ENCODE results near the gene PXK. TPM values are rescaled to one million over a fixed set of nuclear protein-coding genes. Genes with fewer than 3 reads are reported as not detected.
"Not testable (repeated sequence)": the region's sequence is repeated elsewhere in the genome, so short reads cannot be mapped to it uniquely, and the experiment has no call there.

Gene PXK
- total RNA-seq, 2 experiments from 2014 or later, result 31.5 to 33.4 TPM

- DNase-seq, result no peak
- no peaks in the 10 kb centered on the region for H3K27me3 Mint-ChIP-seq (ENCODE audit: low read depth)
- peaks cover 54% of the 10 kb centered on the region for H3K36me3 Mint-ChIP-seq (ENCODE audit: low read depth)
- CTCF ChIA-PET, result interaction anchor here (2.5 kb wide), 1 partner anchor 12 kb away, joined by 14 read pairs; no protein-coding TSS in a partner anchor
- H3K4me3 Mint-ChIP-seq, result no peak overlapping the region
- ATAC-seq, result no peak
- H3K27ac Mint-ChIP-seq, result no peak overlapping the region
- POLR2A ChIA-PET, result no interaction called here
- H3K9me3 Mint-ChIP-seq (ENCODE audit: insufficient read depth), result no peaks in the 10 kb centered on the region
- H3K4me1 Mint-ChIP-seq (ENCODE audit: low read depth), result peaks cover 7% of the 10 kb centered on the region
Observed at GRCh38 chr3:58427661-58428361, 95.1 kb downstream of the PXK start.

- ATAC-seq, result no peak
- Mint-ChIP-seq H3K27me3 (ENCODE audit: low read depth) (no peaks in the 10 kb centered on the region), H3K27ac (no peak overlapping the region), H3K4me1 (ENCODE audit: low read depth) (peaks cover 18% of the 10 kb centered on the region), H3K4me3 (no peak overlapping the region), H3K9me3 (ENCODE audit: insufficient read depth) (no peaks in the 10 kb centered on the region), H3K36me3 (ENCODE audit: low read depth) (peaks cover 51% of the 10 kb centered on the region)
- ChIA-PET POLR2A (no interaction called here), CTCF (interaction anchor here (1.1 to 2.5 kb wide), 5 partner anchors 14 to 213 kb away, joined by 3 to 14 read pairs (median 4); partner anchors contain the start of gene KCTD6)
- DNase-seq, result no peak
Observed at GRCh38 chr3:58429657-58430056, 97.0 kb downstream of the PXK start.

GRCh38 chr3:58432905-58433304, 100.2 kb downstream of the PXK start:
- ATAC-seq, result no peak
- H3K4me3 Mint-ChIP-seq, result peak overlapping the region; percentile 87
- ChIA-PET POLR2A (interaction anchor here (0.6 to 1.6 kb wide), 2 partner anchors 38 to 109 kb away, joined by 3 to 5 read pairs; no protein-coding TSS in a partner anchor), CTCF (interaction anchor here (0.6 to 1.8 kb wide), 6 partner anchors 12 to 126 kb away, joined by 3 to 4 read pairs (median 3); partner anchors contain the start of genes HTD2 and KCTD6)
- H3K9me3 Mint-ChIP-seq (ENCODE audit: insufficient read depth), result no peaks in the 10 kb centered on the region
- H3K36me3 Mint-ChIP-seq (ENCODE audit: low read depth), result peaks cover 39% of the 10 kb centered on the region
- H3K27ac Mint-ChIP-seq, result peak overlapping the region; percentile 92
- no peak for DNase-seq
- peaks cover 18% of the 10 kb centered on the region for H3K4me1 Mint-ChIP-seq (ENCODE audit: low read depth)
- peaks cover 10% of the 10 kb centered on the region for H3K27me3 Mint-ChIP-seq (ENCODE audit: low read depth)

DNA sequence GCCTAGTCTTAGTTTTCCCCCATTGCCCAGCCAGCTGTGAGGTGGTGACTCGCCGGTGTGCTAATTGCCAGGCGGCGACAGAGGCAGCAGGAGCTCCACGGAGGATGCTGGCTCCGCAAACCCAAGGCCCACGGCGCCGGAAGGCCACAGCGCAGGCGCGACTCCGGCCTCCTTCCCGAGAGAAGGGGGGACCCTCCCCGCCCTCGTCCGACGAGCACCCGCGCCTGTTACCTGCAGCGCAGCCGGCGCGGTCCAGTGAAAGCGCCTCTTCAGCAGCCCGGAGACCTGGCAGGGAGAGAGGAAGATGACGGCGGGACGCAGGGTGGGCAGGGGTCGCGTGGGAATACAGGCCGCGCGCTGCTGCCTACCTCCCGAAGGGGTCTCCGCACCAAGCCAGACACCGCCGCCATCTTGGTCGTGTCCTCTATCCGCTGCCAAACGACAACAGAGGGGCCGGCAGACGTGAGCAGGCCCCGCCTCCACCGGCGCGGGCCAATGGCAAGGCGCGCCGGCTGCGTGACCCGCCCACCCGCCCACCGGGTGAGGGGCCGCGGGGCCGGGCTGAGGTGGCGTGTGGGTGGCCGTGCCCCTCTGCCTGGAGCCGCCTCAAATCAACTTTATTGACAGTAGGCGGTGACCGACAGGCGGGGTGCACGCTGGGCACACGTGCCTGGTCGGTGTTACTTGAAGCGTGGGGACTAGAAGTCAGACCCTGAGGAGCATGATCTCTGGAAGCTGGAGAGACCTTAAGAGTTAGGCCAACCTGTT, 100.9 kb downstream of the PXK start, which contains the start of gene PDHB:
PDHB (minus strand) TSS at position 433 of the 768 bp plus-strand sequence; CDS start at position 410, 23 bp downstream.
- peak; percentile 91 for DNase-seq
- peaks cover 10% of the 10 kb centered on the region for H3K27me3 Mint-ChIP-seq (ENCODE audit: low read depth)
- H3K27ac Mint-ChIP-seq, result peak within 1 kb of the TSS; percentile 92
- H3K9me3 Mint-ChIP-seq (ENCODE audit: insufficient read depth), result no peaks in the 10 kb centered on the region
- ATAC-seq, result peak; percentile 97
- H3K4me3 Mint-ChIP-seq, result peak within 1 kb of the TSS; percentile 87
- CTCF ChIA-PET, result interaction anchor here (0.6 to 1.8 kb wide), 9 partner anchors 13 to 197 kb away, joined by 3 to 4 read pairs (median 3); partner anchors contain the start of genes HTD2 and KCTD6
- POLR2A ChIA-PET, result interaction anchor here (0.5 to 1.6 kb wide), 4 partner anchors 8 to 127 kb away, joined by 3 to 5 read pairs (median 4); partner anchors contain the start of genes HTD2 and RPP14
- H3K36me3 Mint-ChIP-seq (ENCODE audit: low read depth), result peaks cover 33% of the 10 kb centered on the region
- H3K4me1 Mint-ChIP-seq (ENCODE audit: low read depth), result peaks cover 18% of the 10 kb centered on the region

- no peak for ATAC-seq
- peak overlapping the region; percentile 81 for H3K27ac Mint-ChIP-seq
- peaks cover 10% of the 10 kb centered on the region for H3K27me3 Mint-ChIP-seq (ENCODE audit: low read depth)
- H3K4me3 Mint-ChIP-seq, result peak overlapping the region; percentile 87
- POLR2A ChIA-PET, result interaction anchor here (0.5 to 1.6 kb wide), 3 partner anchors 9 to 128 kb away, joined by 3 to 5 read pairs (median 5); partner anchors contain the start of genes HTD2 and RPP14
- H3K36me3 Mint-ChIP-seq (ENCODE audit: low read depth), result peaks cover 27% of the 10 kb centered on the region
- CTCF ChIA-PET, result interaction anchor here (0.8 to 1.8 kb wide), 5 partner anchors 19 to 196 kb away, joined by 3 to 4 read pairs (median 4); partner anchors contain the start of genes HTD2 and KCTD6
- no peaks in the 10 kb centered on the region for H3K9me3 Mint-ChIP-seq (ENCODE audit: insufficient read depth)
- H3K4me1 Mint-ChIP-seq (ENCODE audit: low read depth), result peaks cover 18% of the 10 kb centered on the region
- no peak for DNase-seq
Observed at GRCh38 chr3:58434168-58434504, 101.4 kb downstream of the PXK start.

DNA sequence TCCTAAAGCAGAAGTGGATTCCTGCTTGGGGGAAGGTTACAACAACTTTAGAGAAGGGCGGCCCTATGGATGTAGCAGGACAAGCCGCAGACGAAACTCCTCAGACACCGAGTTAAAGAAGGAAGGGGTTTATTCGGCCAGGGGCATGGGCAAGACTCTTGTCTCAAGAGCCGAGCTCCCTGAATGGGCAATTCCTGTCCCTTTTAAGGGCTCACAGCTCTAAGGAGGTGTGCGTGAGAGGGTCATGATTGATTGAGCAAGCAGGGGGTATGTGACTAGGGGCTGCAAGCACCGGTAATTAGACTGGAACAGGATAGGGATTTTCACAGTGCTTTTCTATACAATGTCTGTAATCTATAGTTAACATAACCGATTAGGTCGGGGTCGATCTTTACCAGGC, 101.8 kb downstream of the PXK start:
- DNase-seq, result no peak
- H3K9me3 Mint-ChIP-seq (ENCODE audit: insufficient read depth), result no peaks in the 10 kb centered on the region
- H3K4me3 Mint-ChIP-seq, result no peak overlapping the region
- peaks cover 10% of the 10 kb centered on the region for H3K27me3 Mint-ChIP-seq (ENCODE audit: low read depth)
- peaks cover 18% of the 10 kb centered on the region for H3K4me1 Mint-ChIP-seq (ENCODE audit: low read depth)
- ChIA-PET POLR2A (interaction anchor here (0.5 to 1.6 kb wide), 3 partner anchors 9 to 128 kb away, joined by 3 to 5 read pairs (median 5); partner anchors contain the start of genes HTD2 and RPP14), CTCF (interaction anchor here (0.8 to 1.8 kb wide), 5 partner anchors 19 to 196 kb away, joined by 3 to 4 read pairs (median 4); partner anchors contain the start of genes HTD2 and KCTD6)
- ATAC-seq, result no peak
- peaks cover 24% of the 10 kb centered on the region for H3K36me3 Mint-ChIP-seq (ENCODE audit: low read depth)
- no peak overlapping the region for H3K27ac Mint-ChIP-seq

DNA sequence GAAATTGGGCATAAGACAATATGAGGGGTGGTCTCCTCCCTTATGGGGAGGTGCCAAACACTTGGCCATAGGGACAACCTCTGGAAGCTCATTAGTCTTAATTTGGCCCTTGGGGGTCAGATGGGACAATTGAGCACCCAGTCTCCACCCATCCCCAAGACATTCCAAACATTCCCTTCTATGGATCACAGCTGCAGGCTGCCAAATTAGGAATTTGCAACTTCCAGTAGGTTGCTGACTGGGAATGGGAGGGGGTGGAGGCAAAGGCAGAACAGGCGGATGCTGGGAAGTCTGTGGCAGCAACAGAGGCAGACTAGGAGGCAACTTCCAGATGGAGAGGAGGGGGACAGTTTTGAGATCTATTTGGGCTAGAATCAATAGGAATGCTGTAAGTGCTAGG, 102.3 kb downstream of the PXK start:
- ATAC-seq (no peak), DNase-seq (no peak)
- peaks cover 18% of the 10 kb centered on the region for H3K4me1 Mint-ChIP-seq (ENCODE audit: low read depth)
- H3K27ac Mint-ChIP-seq, result no peak overlapping the region
- peaks cover 19% of the 10 kb centered on the region for H3K36me3 Mint-ChIP-seq (ENCODE audit: low read depth)
- no peaks in the 10 kb centered on the region for H3K9me3 Mint-ChIP-seq (ENCODE audit: insufficient read depth)
- POLR2A ChIA-PET, result interaction anchor here (1.2 kb wide), 1 partner anchor 129 kb away, joined by 5 read pairs; the partner anchor contains the start of genes HTD2 and RPP14
- H3K4me3 Mint-ChIP-seq, result no peak overlapping the region
- CTCF ChIA-PET, result no interaction called here
- peaks cover 10% of the 10 kb centered on the region for H3K27me3 Mint-ChIP-seq (ENCODE audit: low read depth)

DNA sequence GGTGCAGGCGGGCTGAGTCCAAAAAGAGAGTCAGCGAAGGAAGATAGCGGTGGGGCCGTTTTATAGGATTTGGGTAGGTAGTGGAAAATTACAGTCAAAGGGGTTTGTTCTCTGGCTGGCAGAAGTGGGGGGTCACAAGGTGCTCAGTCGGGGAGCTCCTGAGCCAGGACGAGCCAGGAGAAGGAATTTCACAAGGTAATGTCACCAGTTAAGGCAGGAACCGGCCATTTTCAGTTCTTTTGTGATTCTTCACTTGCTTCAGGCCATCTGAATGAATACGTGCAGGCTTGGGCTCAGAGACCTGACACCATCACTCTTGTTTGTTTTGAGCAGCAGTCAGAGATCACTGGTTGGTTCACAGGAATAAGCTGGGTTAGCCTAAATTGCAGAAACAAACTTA, 104.6 kb downstream of the PXK start:
- DNase-seq; H3K27ac Mint-ChIP-seq; ATAC-seq; H3K36me3 Mint-ChIP-seq (ENCODE audit: low read depth); POLR2A ChIA-PET; H3K4me3 Mint-ChIP-seq; H3K9me3 Mint-ChIP-seq (ENCODE audit: insufficient read depth): not testable (repeated sequence)
- Mint-ChIP-seq H3K4me1 (ENCODE audit: low read depth) (peaks cover 13% of the 10 kb centered on the region), H3K27me3 (ENCODE audit: low read depth) (peaks cover 15% of the 10 kb centered on the region)
- CTCF ChIA-PET, result interaction anchor here (1.3 to 1.5 kb wide), 2 partner anchors 54 to 131 kb away, joined by 3 to 4 read pairs; partner anchors contain the start of genes HTD2, KCTD6 and RPP14

DNA sequence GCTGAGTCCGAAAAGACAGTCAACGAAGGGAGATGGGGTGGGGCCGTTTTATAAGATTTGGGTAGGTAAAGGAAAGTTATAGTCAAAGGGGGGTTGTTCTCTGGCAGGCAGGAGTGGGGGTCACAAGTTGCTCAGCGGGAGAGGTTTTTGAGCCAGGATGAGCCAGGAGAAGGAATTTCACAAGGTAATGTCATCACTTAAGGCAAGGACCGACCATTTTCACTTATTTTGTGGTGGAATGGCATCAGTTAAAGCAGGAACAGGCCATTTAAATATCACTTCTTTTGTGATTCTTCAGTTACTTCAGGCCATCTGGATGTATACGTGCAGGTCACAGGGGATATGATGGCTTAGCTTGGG, 108.3 kb downstream of the PXK start:
- H3K9me3 Mint-ChIP-seq (ENCODE audit: insufficient read depth); ATAC-seq; H3K36me3 Mint-ChIP-seq (ENCODE audit: low read depth); H3K27ac Mint-ChIP-seq; DNase-seq; H3K4me1 Mint-ChIP-seq (ENCODE audit: low read depth); H3K4me3 Mint-ChIP-seq; POLR2A ChIA-PET: not testable (repeated sequence)
- CTCF ChIA-PET, result interaction anchor here (0.9 to 1.3 kb wide), 2 partner anchors 23 to 26 kb away, joined by 3 read pairs; no protein-coding TSS in a partner anchor
- H3K27me3 Mint-ChIP-seq (ENCODE audit: low read depth), result peaks cover 17% of the 10 kb centered on the region

DNA sequence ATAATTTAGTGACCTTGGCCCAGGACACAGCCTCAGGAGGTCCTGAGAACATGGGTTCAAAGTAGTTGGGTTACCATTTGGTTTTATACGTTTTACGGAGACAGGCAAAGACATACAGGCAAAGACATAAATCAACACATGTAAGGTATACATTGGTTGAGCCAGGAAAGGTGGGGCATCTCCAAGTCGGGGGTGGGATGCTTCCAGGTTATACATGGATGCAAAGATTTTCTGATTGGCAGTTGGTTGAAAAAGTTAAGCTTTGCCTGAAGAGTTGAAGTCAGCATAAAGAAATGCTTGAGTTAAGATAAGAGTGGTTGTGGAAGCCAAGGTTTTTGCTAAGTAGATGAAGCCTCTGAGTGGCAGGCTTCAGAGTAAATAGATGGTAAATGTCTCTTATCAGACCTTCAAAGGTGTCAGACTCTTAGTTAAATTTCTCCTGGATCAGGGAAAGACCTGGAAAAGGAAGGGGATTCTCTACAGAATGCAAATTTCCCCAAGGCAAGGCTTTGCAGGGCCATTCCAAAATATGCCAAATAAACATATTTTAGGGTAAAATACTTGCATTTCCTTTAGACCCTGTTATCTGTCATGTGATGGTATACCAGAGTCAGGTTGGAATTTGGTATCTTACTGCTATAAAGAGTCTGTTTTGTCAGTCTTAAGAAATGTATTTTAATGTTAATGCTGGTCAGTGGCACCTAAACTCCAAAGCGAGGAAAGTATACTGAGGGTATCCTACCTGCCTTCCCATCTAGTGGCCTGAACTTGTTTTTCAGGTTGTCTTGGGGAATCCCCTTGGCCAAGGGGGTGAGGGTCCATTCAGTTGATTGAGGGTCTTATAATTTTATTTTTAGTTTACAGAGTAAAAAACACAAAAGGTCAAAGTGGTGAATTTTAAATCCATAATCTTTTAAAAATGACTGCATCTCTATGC, 109.1 kb downstream of the PXK start:
- CTCF ChIA-PET, result interaction anchor here (1.3 kb wide), 1 partner anchor 22 kb away, joined by 3 read pairs; no protein-coding TSS in a partner anchor
- no peaks in the 10 kb centered on the region for H3K9me3 Mint-ChIP-seq (ENCODE audit: insufficient read depth)
- H3K27ac Mint-ChIP-seq, result no peak overlapping the region
- H3K36me3 Mint-ChIP-seq (ENCODE audit: low read depth), result no peaks in the 10 kb centered on the region
- ATAC-seq (no peak), DNase-seq (no peak)
- H3K4me3 Mint-ChIP-seq, result no peak overlapping the region
- POLR2A ChIA-PET, result no interaction called here
- peaks cover 13% of the 10 kb centered on the region for H3K27me3 Mint-ChIP-seq (ENCODE audit: low read depth)
- H3K4me1 Mint-ChIP-seq (ENCODE audit: low read depth), result no peaks in the 10 kb centered on the region

All from activated CD8-positive, alpha-beta T cell treated with anti-CD3 and anti-CD28 coated beads, Interleukin-2, amount 10 ng/mL, durations not matched to agents 7 days and 5 days (primary cell).